Activated naive CD4-positive, alpha-beta T cell treated with anti-CD3 and anti-CD28 coated beads for 36 hours (primary cell): ENCODE results near the gene FTCD. TPM values are rescaled to one million over a fixed set of nuclear protein-coding genes. Genes with fewer than 3 reads are reported as not detected.
"Not testable (repeated sequence)": the region's sequence is repeated elsewhere in the genome, so short reads cannot be mapped to it uniquely, and the experiment has no call there.

ENCODE experiments used
- CTCF ChIA-PET: fragments of 350-600 bp; sonication (Branson Sonifier 250); formaldehyde crosslinking; loops from one replicate; lab custom pipeline; 2021; ENCODE audit warnings: antibody characterized with exemption; lab: Charles Lee
- DNase-seq: peaks from one replicate; pipeline ENCODE4 v3.0.0-alpha.2; 2020
- H3K27ac Mint-ChIP-seq: one replicate; pipeline ENCODE4 v1.8.0; 2021; ENCODE audit warnings: mild to moderate bottlenecking, mixed read lengths
- H3K27me3 Mint-ChIP-seq: one replicate; pipeline ENCODE4 v1.8.0; 2021; ENCODE audit warnings: low read depth, mixed read lengths
- H3K36me3 Mint-ChIP-seq: one replicate; pipeline ENCODE4 v1.8.0; 2021; ENCODE audit warnings: low read depth, mixed read lengths
- H3K4me1 Mint-ChIP-seq: one replicate; pipeline ENCODE4 v1.8.0; 2021; ENCODE audit warnings: low read depth, mixed read lengths
- H3K4me3 Mint-ChIP-seq: one replicate; pipeline ENCODE4 v1.8.0; 2021; ENCODE audit warnings: mild to moderate bottlenecking, moderate library complexity, mixed read lengths
- H3K9me3 Mint-ChIP-seq: one replicate; pipeline ENCODE4 v1.8.0; 2021; ENCODE audit warnings: mixed read lengths
- intact Hi-C: fragments of 100-400 bp; cut with micrococcal nuclease; formaldehyde crosslinking; loops from one replicate; pipeline ENCODE4 v1.15.1; 2023
- total RNA-seq, 2 experiments: library from RNA; stranded (reverse); gene quantifications; one replicate each; pipeline ENCODE4 v1.2.3, GENCODE V29; 2021

FTCD gene, protein sequence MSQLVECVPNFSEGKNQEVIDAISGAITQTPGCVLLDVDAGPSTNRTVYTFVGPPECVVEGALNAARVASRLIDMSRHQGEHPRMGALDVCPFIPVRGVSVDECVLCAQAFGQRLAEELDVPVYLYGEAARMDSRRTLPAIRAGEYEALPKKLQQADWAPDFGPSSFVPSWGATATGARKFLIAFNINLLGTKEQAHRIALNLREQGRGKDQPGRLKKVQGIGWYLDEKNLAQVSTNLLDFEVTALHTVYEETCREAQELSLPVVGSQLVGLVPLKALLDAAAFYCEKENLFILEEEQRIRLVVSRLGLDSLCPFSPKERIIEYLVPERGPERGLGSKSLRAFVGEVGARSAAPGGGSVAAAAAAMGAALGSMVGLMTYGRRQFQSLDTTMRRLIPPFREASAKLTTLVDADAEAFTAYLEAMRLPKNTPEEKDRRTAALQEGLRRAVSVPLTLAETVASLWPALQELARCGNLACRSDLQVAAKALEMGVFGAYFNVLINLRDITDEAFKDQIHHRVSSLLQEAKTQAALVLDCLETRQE
- total RNA-seq = not detected

DNA sequence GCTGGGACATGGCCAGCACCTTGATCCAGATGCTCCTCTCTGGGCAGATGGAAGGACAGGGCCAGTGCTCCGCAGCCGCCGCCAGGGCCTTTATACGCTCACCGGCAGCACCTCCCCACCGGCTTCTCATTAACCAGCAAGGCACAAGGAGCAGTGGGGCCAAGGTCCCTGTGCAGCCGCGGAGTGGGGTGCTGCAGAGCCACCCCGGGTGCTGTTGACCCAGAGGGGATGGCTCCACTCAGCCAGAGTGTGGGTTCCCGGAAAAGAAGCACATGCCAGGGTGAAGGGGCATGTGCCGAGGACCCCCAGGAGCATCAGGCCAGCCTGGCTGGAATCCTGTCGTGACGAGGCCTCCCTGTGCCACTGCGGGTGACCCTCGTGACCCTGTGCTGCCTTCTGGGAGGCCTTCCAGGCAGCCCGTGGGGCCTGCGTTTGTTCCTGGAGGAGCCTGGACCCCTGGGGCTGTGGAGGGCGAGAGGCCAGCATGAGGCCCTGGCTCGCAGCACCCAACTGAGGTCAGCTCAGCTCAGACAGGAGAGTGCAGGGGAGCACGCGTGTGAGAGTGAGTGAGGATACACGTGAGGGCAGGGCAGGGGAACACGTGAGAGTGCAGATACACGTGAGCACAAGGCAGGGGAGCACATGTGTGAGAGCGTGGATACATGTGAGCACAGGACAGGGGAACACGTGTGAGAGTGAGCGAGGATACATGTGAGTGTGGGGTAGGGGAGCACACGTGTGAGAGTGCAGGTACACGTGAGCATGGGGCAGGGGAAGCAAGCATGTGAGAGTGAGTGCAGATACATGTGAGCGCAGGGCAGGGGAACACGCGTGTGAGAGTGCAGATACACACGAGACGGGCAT is at the start of gene FTCD:
Gene FTCD (minus strand): TSS at position 66 of the 864 bp plus-strand sequence. CDS start 56 bp downstream, at position 10.
- CTCF ChIA-PET = no interaction called here
- DNase-seq = no peak
- H3K36me3 Mint-ChIP-seq = no peaks in the 10 kb centered on the region
- H3K9me3 Mint-ChIP-seq = no peaks in the 10 kb centered on the region
- no peaks in the 10 kb centered on the region for H3K27me3 Mint-ChIP-seq
- no peak within 1 kb of the TSS for H3K27ac Mint-ChIP-seq
- H3K4me3 Mint-ChIP-seq = no peak within 1 kb of the TSS
- peaks cover 2% of the 10 kb centered on the region for H3K4me1 Mint-ChIP-seq
- intact Hi-C loops = no loop called here

- H3K9me3 Mint-ChIP-seq = no peaks in the 10 kb centered on the region
- peaks cover 4% of the 10 kb centered on the region for H3K36me3 Mint-ChIP-seq
- no peak for DNase-seq
- H3K4me1 Mint-ChIP-seq = no peaks in the 10 kb centered on the region
- H3K4me3 Mint-ChIP-seq = no peak overlapping the region
- no peaks in the 10 kb centered on the region for H3K27me3 Mint-ChIP-seq
- no peak overlapping the region for H3K27ac Mint-ChIP-seq
- intact Hi-C loops = no loop called here
- CTCF ChIA-PET = no interaction called here
These were observed 49.8 kb upstream of the FTCD start for GRCh38 chr21:46205166-46205565.

- Mint-ChIP-seq H3K27ac (no peak overlapping the region), H3K4me3 (no peak overlapping the region), H3K4me1 (no peaks in the 10 kb centered on the region), H3K36me3 (peaks cover 14% of the 10 kb centered on the region), H3K9me3 (no peaks in the 10 kb centered on the region), H3K27me3 (no peaks in the 10 kb centered on the region)
- CTCF ChIA-PET = no interaction called here
- no peak for DNase-seq
- intact Hi-C loops = no loop called here
These were observed 47.8 kb upstream of the FTCD start for GRCh38 chr21:46203203-46203600.

DNA sequence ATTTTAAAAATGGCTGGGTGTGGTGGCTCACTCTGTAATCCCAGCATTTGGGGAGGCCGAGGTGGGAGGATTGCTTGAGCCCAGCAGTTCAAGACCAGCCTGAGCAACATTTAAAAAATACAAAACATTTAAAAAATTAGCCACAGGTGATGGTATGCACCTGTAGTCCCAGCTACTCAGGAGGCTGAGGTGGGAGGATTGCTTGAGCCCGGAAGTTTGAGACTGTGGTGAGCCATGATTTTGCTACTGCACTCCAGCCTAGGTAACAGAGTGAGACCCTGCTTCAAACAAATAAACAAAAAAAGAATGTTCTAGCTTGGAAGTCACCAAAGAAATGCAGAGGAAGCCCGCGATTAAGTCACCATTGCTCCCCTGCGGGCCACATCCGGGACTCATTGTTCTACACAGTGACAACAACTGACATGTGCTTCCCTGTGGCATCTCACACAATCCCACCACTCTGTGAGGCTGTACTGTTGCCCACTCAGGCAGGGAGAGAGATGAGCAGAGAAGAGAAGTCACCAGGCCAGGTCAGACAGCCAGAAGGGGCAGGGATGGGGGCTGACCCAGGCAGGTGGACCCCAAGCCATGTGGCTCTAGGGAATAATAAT is 47.3 kb upstream of the FTCD start:
- Mint-ChIP-seq H3K27me3 (no peaks in the 10 kb centered on the region), H3K4me1 (no peaks in the 10 kb centered on the region), H3K4me3 (no peak overlapping the region), H3K36me3 (peaks cover 14% of the 10 kb centered on the region), H3K27ac (no peak overlapping the region), H3K9me3 (no peaks in the 10 kb centered on the region)
- intact Hi-C loops = no loop called here
- DNase-seq = no peak
- CTCF ChIA-PET = no interaction called here

GRCh38 chr21:46200877-46201803 is 45.8 kb upstream of the FTCD start:
- CTCF ChIA-PET, H3K27ac Mint-ChIP-seq, H3K4me1 Mint-ChIP-seq, DNase-seq, H3K4me3 Mint-ChIP-seq, H3K27me3 Mint-ChIP-seq, H3K9me3 Mint-ChIP-seq, intact Hi-C loops: not testable (repeated sequence)
- peaks cover 14% of the 10 kb centered on the region for H3K36me3 Mint-ChIP-seq

DNA sequence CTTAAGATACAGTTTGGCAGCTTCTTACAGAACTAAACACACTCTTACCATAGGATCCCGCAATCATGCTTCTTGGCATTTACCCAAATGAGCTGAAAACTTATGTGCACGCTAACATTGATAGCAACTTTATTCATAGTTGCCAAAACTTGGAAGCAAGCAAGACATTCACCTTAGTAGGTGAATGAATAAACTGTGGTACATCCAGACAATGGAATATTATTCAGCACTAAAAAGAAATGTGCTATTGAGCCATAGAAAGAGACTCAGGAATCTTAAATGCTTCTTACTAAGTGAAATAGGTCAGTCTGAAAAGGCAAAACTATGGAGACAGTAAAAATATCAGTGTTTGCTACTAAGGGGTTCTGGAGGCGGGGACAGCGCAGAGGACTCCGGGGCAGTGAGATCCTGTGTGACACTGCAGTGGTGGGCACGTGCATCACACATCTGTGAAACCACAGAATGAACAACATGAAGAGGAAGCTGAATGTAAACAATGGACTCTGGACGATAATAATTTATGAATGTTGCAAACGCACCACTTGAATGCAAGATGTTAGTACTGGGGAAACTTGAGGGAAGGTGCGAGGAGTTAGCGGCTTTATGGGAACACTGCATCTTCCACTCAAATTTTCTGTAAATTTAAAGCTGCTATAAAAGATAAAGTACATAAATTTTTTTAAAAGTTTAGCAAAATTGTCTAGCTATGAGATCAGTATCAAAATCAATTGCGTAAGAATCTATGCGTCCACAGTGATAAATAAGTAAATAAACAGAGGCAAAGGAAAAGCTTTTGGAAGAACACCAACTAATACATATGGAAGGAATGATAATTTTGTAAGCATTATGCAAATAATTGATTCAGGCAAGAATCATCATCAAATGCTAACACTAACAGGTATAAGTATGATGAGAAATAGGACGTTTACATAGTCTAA is 44.3 kb upstream of the FTCD start:
- H3K27me3 Mint-ChIP-seq = no peaks in the 10 kb centered on the region
- intact Hi-C loops = no loop called here
- H3K36me3 Mint-ChIP-seq = peaks cover 15% of the 10 kb centered on the region
- no peak for DNase-seq
- no peaks in the 10 kb centered on the region for H3K4me1 Mint-ChIP-seq
- no peaks in the 10 kb centered on the region for H3K9me3 Mint-ChIP-seq
- H3K27ac Mint-ChIP-seq = no peak overlapping the region
- H3K4me3 Mint-ChIP-seq = no peak overlapping the region
- CTCF ChIA-PET = no interaction called here

GRCh38 chr21:46196733-46197132 is 41.4 kb upstream of the FTCD start:
- peaks cover 15% of the 10 kb centered on the region for H3K36me3 Mint-ChIP-seq
- no peaks in the 10 kb centered on the region for H3K4me1 Mint-ChIP-seq
- DNase-seq = no peak
- intact Hi-C loops = no loop called here
- no peak overlapping the region for H3K27ac Mint-ChIP-seq
- CTCF ChIA-PET = no interaction called here
- no peaks in the 10 kb centered on the region for H3K9me3 Mint-ChIP-seq
- H3K27me3 Mint-ChIP-seq = no peaks in the 10 kb centered on the region
- H3K4me3 Mint-ChIP-seq = no peak overlapping the region

DNA sequence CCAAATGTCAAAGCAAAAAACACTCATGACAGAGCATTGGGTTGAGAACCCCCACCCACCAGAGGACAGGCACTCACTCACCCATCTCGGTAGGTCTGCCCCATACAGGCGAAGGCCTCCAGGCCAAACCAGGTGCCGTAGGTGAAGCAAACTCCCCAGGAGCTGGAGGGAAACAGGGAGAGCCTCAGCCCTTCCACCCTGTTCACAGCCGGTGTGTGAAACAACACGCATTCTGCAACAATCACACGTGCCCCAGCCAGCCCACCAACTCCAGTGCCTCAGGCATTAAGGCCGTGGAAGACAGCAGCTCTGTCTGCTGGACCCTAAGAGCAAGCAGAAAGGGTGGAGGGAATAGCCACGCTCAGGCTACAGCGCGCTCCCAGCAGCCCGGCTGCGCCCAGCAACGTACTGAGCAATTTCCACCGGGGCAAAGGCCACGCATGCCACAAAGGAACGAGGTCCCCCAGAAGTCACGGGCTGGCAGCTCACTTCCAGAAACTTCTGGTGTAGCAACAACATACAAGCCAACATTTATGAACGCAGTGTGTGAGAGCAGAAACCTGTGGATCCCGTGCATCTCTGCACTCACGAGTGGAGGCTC is 40.3 kb upstream of the FTCD start:
- DNase-seq = no peak
- Mint-ChIP-seq H3K27ac (no peak overlapping the region), H3K4me3 (no peak overlapping the region), H3K9me3 (no peaks in the 10 kb centered on the region), H3K36me3 (peaks cover 15% of the 10 kb centered on the region), H3K27me3 (no peaks in the 10 kb centered on the region), H3K4me1 (no peaks in the 10 kb centered on the region)
- intact Hi-C loops = no loop called here
- CTCF ChIA-PET = no interaction called here

GRCh38 chr21:46194374-46195334 is 39.3 kb upstream of the FTCD start:
- Mint-ChIP-seq H3K9me3 (no peaks in the 10 kb centered on the region), H3K4me1 (no peaks in the 10 kb centered on the region), H3K27ac (no peak overlapping the region), H3K36me3 (peaks cover 11% of the 10 kb centered on the region), H3K27me3 (no peaks in the 10 kb centered on the region), H3K4me3 (no peak overlapping the region)
- CTCF ChIA-PET = no interaction called here
- no peak for DNase-seq
- intact Hi-C loops = no loop called here

- no peaks in the 10 kb centered on the region for H3K9me3 Mint-ChIP-seq
- intact Hi-C loops = no loop called here
- CTCF ChIA-PET = no interaction called here
- H3K36me3 Mint-ChIP-seq = peaks cover 7% of the 10 kb centered on the region
- H3K27me3 Mint-ChIP-seq = no peaks in the 10 kb centered on the region
- DNase-seq = no peak
- H3K27ac Mint-ChIP-seq = no peak overlapping the region
- H3K4me3 Mint-ChIP-seq = no peak overlapping the region
- no peaks in the 10 kb centered on the region for H3K4me1 Mint-ChIP-seq
These were observed 38.5 kb upstream of the FTCD start for GRCh38 chr21:46193829-46194373.
